HepG2 (cell line): ENCODE measurements around the gene PCTP. TPM values are rescaled to one million over a fixed set of nuclear protein-coding genes. Genes with fewer than 3 reads are reported as not detected.
A peak's percentile ranks its signal among the peaks of the same experiment; 100 is the strongest.

ENCODE experiments used
- ATAC-seq: fragments of 200-7000 bp; cut with Tn5 transposase; 3 replicates; pipeline ENCODE4 v1.9.1; 2020; ENCODE audit warnings: mild to moderate bottlenecking, moderate library complexity
- BruUV-seq: library from RNA; stranded (reverse); fragments of 400-500 nt; replicated peaks from 2 replicates; lab custom pipeline; 2021; lab: Mats Ljungman, UMichigan
- CTCF ChIA-PET: fragments of 300-600 bp; formaldehyde crosslinking; extraction: SDS; loops from one replicate; lab custom pipeline; 2021; ENCODE audit warnings: low total read pairs, inconsistent platforms, low intra/inter-chr PET ratio; lab: Yijun Ruan, JAX
- POLR2A ChIA-PET: fragments of 350-600 bp; sonication (Branson Sonifier 250); formaldehyde crosslinking; loops from one replicate; lab custom pipeline; 2020; ENCODE audit warnings: antibody characterized with exemption, inconsistent platforms; lab: Yijun Ruan, JAX
- DNase-seq: peaks from one replicate; pipeline ENCODE4 v3.0.0-alpha.2; 2015; ENCODE audit warnings: low spot score
- FAIRE-seq: peaks from 3 replicates; lab custom pipeline; 2011; peaks lifted over from hg19 to GRCh38; lab: Jason Lieb, UNC
- H2AFZ ChIP-seq: one replicate; pipeline ENCODE4 v1.6.1; 2011; ENCODE audit warnings: low read length, inconsistent platforms
- H3K27ac ChIP-seq: fragments of 300-600 bp; 3 replicates; pipeline ENCODE4 v1.8.0; 2011; ENCODE audit warnings: mixed run types, mild to moderate bottlenecking, mixed read lengths, low read length, inconsistent platforms; ENCODE audit not compliant: insufficient read depth; ENCODE audit errors: extremely low read length
- H3K27me3 ChIP-seq, 2 experiments: fragments of 200-600 bp in 1 of 2; 2 replicates in 1 of 2; 3 replicates in 1 of 2; pipeline versions ENCODE4 v1.6.0 to v1.8.0; 2011; ENCODE audit warnings: low read length in 2 of 2, mild to moderate bottlenecking in 2 of 2, moderate library complexity in 2 of 2, inconsistent platforms in 1 of 2; ENCODE audit not compliant: insufficient read depth in 2 of 2, control insufficient read depth in 1 of 2
- H3K36me3 ChIP-seq, 2 experiments: fragments of 200-600 bp in 1 of 2; replicated peaks in 1 of 2; 2 replicates in 1 of 2; 3 replicates in 1 of 2; pipeline versions ENCODE4 v1.5.1 to v1.8.0; 2011; ENCODE audit warnings: low read length in 2 of 2, inconsistent platforms in 1 of 2; ENCODE audit not compliant: insufficient read depth in 2 of 2, control insufficient read depth in 1 of 2
- H3K4me1 ChIP-seq: 2 replicates; pipeline ENCODE4 v1.5.1; 2012; ENCODE audit warnings: low read length, inconsistent platforms; ENCODE audit not compliant: insufficient read depth
- H3K4me2 ChIP-seq: 2 replicates; pipeline ENCODE4 v1.6.0; 2011; ENCODE audit warnings: low read depth, low read length, inconsistent platforms
- H3K4me3 ChIP-seq, 3 experiments: fragments of 200-600 bp in 1 of 3; sonication (generic), shearing (Covaris generic) in 1 of 3; replicated peaks in 1 of 3; 2 replicates each; pipeline ENCODE4 v1.5.1; 2011 to 2016; ENCODE audit warnings: low read length in 3 of 3, inconsistent platforms in 2 of 3, low read depth in 2 of 3, mild to moderate bottlenecking in 2 of 3, control low read depth in 1 of 3, mixed read lengths in 1 of 3; ENCODE audit not compliant: insufficient read depth in 1 of 3
- H3K79me2 ChIP-seq: one replicate; pipeline ENCODE4 v1.6.1; 2011; ENCODE audit warnings: low read length, inconsistent platforms; ENCODE audit not compliant: insufficient read depth
- H3K9ac ChIP-seq: 2 replicates; pipeline ENCODE4 v1.6.0; 2011; ENCODE audit warnings: mild to moderate bottlenecking, low read depth, low read length, inconsistent platforms; ENCODE audit not compliant: insufficient read depth
- H3K9me3 ChIP-seq: 2 replicates; pipeline ENCODE4 v1.5.1; 2012; ENCODE audit warnings: mild to moderate bottlenecking, low read length
- H4K20me1 ChIP-seq: 2 replicates; pipeline ENCODE4 v1.6.0; 2011; ENCODE audit warnings: inconsistent platforms, mild to moderate bottlenecking, low read length, moderate library complexity; ENCODE audit not compliant: insufficient read depth
- ATF1 ChIP-seq: IDR thresholded peaks from 2 replicates; pipeline ENCODE4 v1.6.1; 2016; ENCODE audit warnings: mild to moderate bottlenecking, control low read depth
- DR1 ChIP-seq: sonication (generic); formaldehyde crosslinking; IDR thresholded peaks from 2 replicates; pipeline ENCODE4 v1.8.0; 2021; ENCODE audit warnings: mild to moderate bottlenecking, missing genetic modification reagents, inconsistent platforms
- ETV6 ChIP-seq: sonication (generic); formaldehyde crosslinking; conservative IDR thresholded peaks from 2 replicates; pipeline ENCODE4 v1.4.0; 2020; ENCODE audit warnings: missing genetic modification reagents
- FOXA3 ChIP-seq: IDR thresholded peaks from 2 replicates; pipeline ENCODE4 v1.6.1; 2016; ENCODE audit warnings: missing genetic modification reagents, missing compliant biosample characterization
- MAZ ChIP-seq, 2 experiments: sonication (generic) in 1 of 2; formaldehyde crosslinking in 1 of 2; IDR thresholded peaks; 2 replicates each; pipeline versions ENCODE4 v1.5.0 to v1.6.1; 2012 to 2020; ENCODE audit warnings: low read depth in 2 of 2, mild to moderate bottlenecking in 2 of 2, borderline replicate concordance in 1 of 2, improper control_type of control experiment in 1 of 2, low read length in 1 of 2, missing genetic modification reagents in 1 of 2, moderate library complexity in 1 of 2
- POLR2AphosphoS5 ChIP-seq: IDR thresholded peaks from 2 replicates; pipeline ENCODE4 v1.6.1; 2012; ENCODE audit warnings: low read depth, low read length
- SRSF9 ChIP-seq: fragments of 200-400 bp; formaldehyde crosslinking; IDR thresholded peaks from 2 replicates; pipeline ENCODE4 v1.6.1; 2018; ENCODE audit warnings: borderline replicate concordance, mild to moderate bottlenecking, low read depth, low read length; ENCODE audit not compliant: insufficient read depth, poor library complexity, severe bottlenecking
- ZFYVE20 ChIP-seq: sonication (generic); formaldehyde crosslinking; IDR thresholded peaks from 2 replicates; pipeline ENCODE4 v1.8.0; 2023; ENCODE audit warnings: low read depth, mild to moderate bottlenecking, moderate library complexity, missing genetic modification reagents, borderline replicate concordance
- ZNF773 ChIP-seq: sonication (generic); formaldehyde crosslinking; IDR thresholded peaks from 2 replicates; pipeline ENCODE4 v1.4.0; 2020; ENCODE audit warnings: missing genetic modification reagents, borderline replicate concordance
- in situ Hi-C: cut with HindIII; loops from 2 replicates; pipeline ENCODE4 v1.10.0; 2017; ENCODE audit warnings: low pct_unique_long_range_greater_than_20kb; ENCODE audit not compliant: extremely low pct_ligation_motif_present
- intact Hi-C: fragments of 100-400 bp; cut with micrococcal nuclease; formaldehyde crosslinking; loops from one replicate; pipeline ENCODE4 v1.10.0; 2022; ENCODE audit not compliant: unreplicated experiment
- polyA plus RNA-seq, 8 experiments: library from polyadenylated mRNA; depleted of rRNA in 3 of 8; stranded (reverse) in 7 of 8; unstranded in 1 of 8; fragments of >200 nt; fragmentation: Illumina TruSeq in 4 of 8; extraction: Trizol in 4 of 8; gene quantifications; 2 replicates each; pipeline versions ENCODE4 v1.2.1 to v1.2.3, GENCODE V29; 2011 to 2016; ENCODE audit warnings: low read depth in 4 of 8, missing spikeins in 1 of 8, mixed read lengths in 1 of 8; ENCODE audit not compliant: insufficient read depth in 1 of 8
- total RNA-seq, 5 experiments: library from RNA; depleted of rRNA; stranded (reverse); fragments of >200 nt; fragmentation: Illumina TruSeq; extraction: Trizol; gene quantifications; 2 replicates each; pipeline ENCODE4 v1.2.3, GENCODE V29; 2016; ENCODE audit warnings: low read depth in 1 of 5
- TF ChIP-seq, protein P1 (sequence below): sonication (generic); formaldehyde crosslinking; IDR thresholded peaks from 2 replicates; pipeline ENCODE4 v1.8.0; 2022; ENCODE audit warnings: missing genetic modification reagents, mild to moderate bottlenecking, borderline replicate concordance
- TF ChIP-seq, protein P2 (sequence below): IDR thresholded peaks from 2 replicates; pipeline ENCODE4 v1.6.1; 2016; ENCODE audit warnings: missing biosample characterization, missing genetic modification reagents, low read depth
- TF ChIP-seq, protein P3 (sequence below), 2 experiments: fragments of 450-650 bp in 1 of 2; sonication (generic) in 1 of 2; formaldehyde crosslinking; IDR thresholded peaks; 2 replicates each; pipeline versions ENCODE4 v1.5.0 to v1.8.0; 2020 to 2022; ENCODE audit warnings: mild to moderate bottlenecking in 1 of 2, missing genetic modification reagents in 1 of 2
- TF ChIP-seq, protein P4 (sequence below): IDR thresholded peaks from 2 replicates; pipeline ENCODE4 v1.4.0; 2020; ENCODE audit warnings: mild to moderate bottlenecking, missing genetic modification reagents
- TF ChIP-seq, protein P5 (sequence below): sonication (generic); formaldehyde crosslinking; IDR thresholded peaks from 2 replicates; pipeline ENCODE4 v1.8.0; 2022; ENCODE audit warnings: low read depth, missing genetic modification reagents

PCTP gene
- total and polyA plus RNA-seq, 2 of the 13 experiments (the other 11 are each of a cell fraction or from before 2014, with no cell fraction given), result 37.1 to 50.7 TPM

DNA sequence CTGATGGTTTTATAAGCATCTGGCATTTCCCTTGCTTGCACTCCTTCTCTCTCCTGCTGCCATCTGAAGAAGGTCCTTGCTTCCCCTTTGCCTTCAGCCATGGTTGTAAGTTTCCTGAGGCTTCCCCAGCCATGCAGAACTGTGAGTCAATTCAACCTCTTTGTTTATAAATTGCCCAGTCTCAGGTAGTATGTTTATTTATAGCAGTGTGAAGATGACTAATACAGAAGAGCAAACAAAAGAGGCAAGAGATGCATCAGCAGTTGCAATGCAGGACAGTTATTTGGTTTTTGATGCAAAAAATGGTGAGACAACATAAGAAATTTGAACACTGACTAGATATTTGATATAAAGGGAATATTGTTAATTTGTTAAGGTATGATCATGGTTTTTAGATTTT lies 45.0 kb upstream of the PCTP start:
- CTCF ChIA-PET, result no interaction called here
- no peaks in the 10 kb centered on the region for H3K79me2 ChIP-seq
- peak; percentile 55; the same call in 2 of the 3 replicates for ATAC-seq
- in situ Hi-C loops, result no loop called here
- no peaks in the 10 kb centered on the region for H3K9me3 ChIP-seq
- intact Hi-C loops, result no loop called here
- no peak overlapping the region for H3K4me2 ChIP-seq
- H3K36me3 ChIP-seq, result no peaks in the 10 kb centered on the region
- H2AFZ ChIP-seq, result no peak overlapping the region
- BruUV-seq, result no TSS peak
- no peak for FAIRE-seq
- H3K4me1 ChIP-seq, result no peaks in the 10 kb centered on the region; the same call in 1 of the 2 replicates
- peak; percentile 15 for DNase-seq
- no peak overlapping the region for H3K9ac ChIP-seq
- POLR2A ChIA-PET, result no interaction called here
- no peak overlapping the region for H3K27ac ChIP-seq
- H3K4me3 ChIP-seq, result no peak overlapping the region
- no peaks in the 10 kb centered on the region for H4K20me1 ChIP-seq
- H3K27me3 ChIP-seq, result peaks cover 0 to 2% of the 10 kb centered on the region in 2 experiments; a peak in 2 of 5 replicates
- TF ChIP-seq ZFYVE20 (CRISPR knock-in tag), result no peak
- TF ChIP-seq, protein P1, sequence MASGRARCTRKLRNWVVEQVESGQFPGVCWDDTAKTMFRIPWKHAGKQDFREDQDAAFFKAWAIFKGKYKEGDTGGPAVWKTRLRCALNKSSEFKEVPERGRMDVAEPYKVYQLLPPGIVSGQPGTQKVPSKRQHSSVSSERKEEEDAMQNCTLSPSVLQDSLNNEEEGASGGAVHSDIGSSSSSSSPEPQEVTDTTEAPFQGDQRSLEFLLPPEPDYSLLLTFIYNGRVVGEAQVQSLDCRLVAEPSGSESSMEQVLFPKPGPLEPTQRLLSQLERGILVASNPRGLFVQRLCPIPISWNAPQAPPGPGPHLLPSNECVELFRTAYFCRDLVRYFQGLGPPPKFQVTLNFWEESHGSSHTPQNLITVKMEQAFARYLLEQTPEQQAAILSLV (CRISPR knock-in tag), result no peak
- TF ChIP-seq, protein P2, sequence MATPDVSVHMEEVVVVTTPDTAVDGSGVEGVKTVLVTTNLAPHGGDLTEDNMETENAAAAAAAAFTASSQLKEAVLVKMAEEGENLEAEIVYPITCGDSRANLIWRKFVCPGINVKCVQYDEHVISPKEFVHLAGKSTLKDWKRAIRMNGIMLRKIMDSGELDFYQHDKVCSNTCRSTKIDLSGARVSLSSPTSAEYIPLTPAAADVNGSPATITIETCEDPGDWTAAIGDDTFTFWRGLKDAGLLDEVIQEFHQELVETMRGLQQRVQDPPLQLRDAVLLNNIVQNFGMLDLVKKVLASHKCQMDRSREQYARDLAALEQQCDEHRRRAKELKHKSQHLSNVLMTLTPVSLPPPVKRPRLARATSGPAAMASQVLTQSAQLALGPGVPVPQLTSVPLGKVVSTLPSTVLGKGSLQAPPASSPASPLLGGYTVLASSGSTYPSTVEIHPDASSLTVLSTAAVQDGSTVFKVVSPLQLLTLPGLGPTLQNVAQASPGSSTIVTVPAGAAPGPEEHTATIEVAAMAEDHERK (CRISPR knock-in tag), result no peak
- TF ChIP-seq FOXA3, result peak; percentile 40; the same call in 1 of the 2 replicates
- no peak for TF ChIP-seq ATF1 (CRISPR knock-in tag)
- TF ChIP-seq MAZ (IDR thresholded peaks at IDR 0.05; ENCODE audit: borderline replicate concordance, low read depth, low read length), result no peak
- TF ChIP-seq MAZ (CRISPR knock-in tag; IDR thresholded peaks at IDR 0.05; ENCODE audit: low read depth), result no peak
- TF ChIP-seq SRSF9, result no peak
- no peak for TF ChIP-seq DR1 (CRISPR knock-in tag)
- TF ChIP-seq ZNF773 (CRISPR knock-in tag), result no peak
- TF ChIP-seq, protein P3, sequence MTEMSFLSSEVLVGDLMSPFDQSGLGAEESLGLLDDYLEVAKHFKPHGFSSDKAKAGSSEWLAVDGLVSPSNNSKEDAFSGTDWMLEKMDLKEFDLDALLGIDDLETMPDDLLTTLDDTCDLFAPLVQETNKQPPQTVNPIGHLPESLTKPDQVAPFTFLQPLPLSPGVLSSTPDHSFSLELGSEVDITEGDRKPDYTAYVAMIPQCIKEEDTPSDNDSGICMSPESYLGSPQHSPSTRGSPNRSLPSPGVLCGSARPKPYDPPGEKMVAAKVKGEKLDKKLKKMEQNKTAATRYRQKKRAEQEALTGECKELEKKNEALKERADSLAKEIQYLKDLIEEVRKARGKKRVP (CRISPR knock-in tag; IDR thresholded peaks at IDR 0.05), result 0 out of 4 replicates have a peak, but pooled peaks of 1 of the 2 experiments have one; percentile 28
- TF ChIP-seq, protein P4, sequence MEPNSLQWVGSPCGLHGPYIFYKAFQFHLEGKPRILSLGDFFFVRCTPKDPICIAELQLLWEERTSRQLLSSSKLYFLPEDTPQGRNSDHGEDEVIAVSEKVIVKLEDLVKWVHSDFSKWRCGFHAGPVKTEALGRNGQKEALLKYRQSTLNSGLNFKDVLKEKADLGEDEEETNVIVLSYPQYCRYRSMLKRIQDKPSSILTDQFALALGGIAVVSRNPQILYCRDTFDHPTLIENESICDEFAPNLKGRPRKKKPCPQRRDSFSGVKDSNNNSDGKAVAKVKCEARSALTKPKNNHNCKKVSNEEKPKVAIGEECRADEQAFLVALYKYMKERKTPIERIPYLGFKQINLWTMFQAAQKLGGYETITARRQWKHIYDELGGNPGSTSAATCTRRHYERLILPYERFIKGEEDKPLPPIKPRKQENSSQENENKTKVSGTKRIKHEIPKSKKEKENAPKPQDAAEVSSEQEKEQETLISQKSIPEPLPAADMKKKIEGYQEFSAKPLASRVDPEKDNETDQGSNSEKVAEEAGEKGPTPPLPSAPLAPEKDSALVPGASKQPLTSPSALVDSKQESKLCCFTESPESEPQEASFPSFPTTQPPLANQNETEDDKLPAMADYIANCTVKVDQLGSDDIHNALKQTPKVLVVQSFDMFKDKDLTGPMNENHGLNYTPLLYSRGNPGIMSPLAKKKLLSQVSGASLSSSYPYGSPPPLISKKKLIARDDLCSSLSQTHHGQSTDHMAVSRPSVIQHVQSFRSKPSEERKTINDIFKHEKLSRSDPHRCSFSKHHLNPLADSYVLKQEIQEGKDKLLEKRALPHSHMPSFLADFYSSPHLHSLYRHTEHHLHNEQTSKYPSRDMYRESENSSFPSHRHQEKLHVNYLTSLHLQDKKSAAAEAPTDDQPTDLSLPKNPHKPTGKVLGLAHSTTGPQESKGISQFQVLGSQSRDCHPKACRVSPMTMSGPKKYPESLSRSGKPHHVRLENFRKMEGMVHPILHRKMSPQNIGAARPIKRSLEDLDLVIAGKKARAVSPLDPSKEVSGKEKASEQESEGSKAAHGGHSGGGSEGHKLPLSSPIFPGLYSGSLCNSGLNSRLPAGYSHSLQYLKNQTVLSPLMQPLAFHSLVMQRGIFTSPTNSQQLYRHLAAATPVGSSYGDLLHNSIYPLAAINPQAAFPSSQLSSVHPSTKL (CRISPR knock-in tag), result 0 out of 2 replicates have a peak, but pooled peaks have one; percentile 36
- no peak for TF ChIP-seq POLR2AphosphoS5
- TF ChIP-seq, protein P5, sequence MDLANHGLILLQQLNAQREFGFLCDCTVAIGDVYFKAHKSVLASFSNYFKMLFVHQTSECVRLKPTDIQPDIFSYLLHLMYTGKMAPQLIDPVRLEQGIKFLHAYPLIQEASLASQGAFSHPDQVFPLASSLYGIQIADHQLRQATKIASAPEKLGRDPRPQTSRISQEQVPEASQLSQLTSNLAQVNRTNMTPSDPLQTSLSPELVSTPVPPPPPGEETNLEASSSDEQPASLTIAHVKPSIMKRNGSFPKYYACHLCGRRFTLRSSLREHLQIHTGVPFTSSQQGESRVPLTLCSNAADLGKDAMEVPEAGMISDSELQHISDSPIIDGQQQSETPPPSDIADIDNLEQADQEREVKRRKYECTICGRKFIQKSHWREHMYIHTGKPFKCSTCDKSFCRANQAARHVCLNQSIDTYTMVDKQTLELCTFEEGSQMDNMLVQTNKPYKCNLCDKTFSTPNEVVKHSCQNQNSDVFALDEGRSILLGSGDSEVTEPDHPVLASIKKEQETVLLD (CRISPR knock-in tag), result no peak
- TF ChIP-seq ETV6 (CRISPR knock-in tag), result no peak
